Heart left ventricle (tissue), 13 donors: Measurements from ENCODE around the gene MACC1.

ENCODE experiments used
- POLR2A ChIP-seq, 2 donors: fragments of 450-650 bp; IDR thresholded peaks; one replicate each; pipeline ENCODE4 v1.6.1; 2017; ENCODE audit warnings: antibody characterized with exemption in 2 of 2, mild to moderate bottlenecking in 2 of 2, moderate library complexity in 2 of 2
- TF ChIP-seq, protein P1 (sequence below), 12 donors: fragments of 200-600 bp; sonication (generic) in 4 of 12; IDR thresholded peaks; one replicate each; pipeline versions ENCODE4 v1.5.0 to v1.8.0; 2018 to 2022; ENCODE audit warnings: antibody characterized with exemption in 12 of 12, mild to moderate bottlenecking in 5 of 12
- donor health status: ischemic (EF 13 %, LVEDD 7.1; RV severe dilation, severe dysfunction).
- donor health status: DM: no; HTN: yes; CAD: no.
- donor health status: DM: no; HTN: no; CAD: no.
- donor health status: ischemic (EF 25% LVEDD 6.9; RV normal size, moderate dysfunction).
- donor health status: ischemic (EF 25% LVEDD 5.7; RV mildly dilated, moderate dysfunction).
- donor health status: ischemic (EF 35%, LVEDD 5.7; RV mildly dilated, moderate dysfunction).
- donor health status: nonischemic (EF 11% LVEDD 7.7; RV severe dilation, severe dysfunction).
- donor health status: DM: yes; HTN: yes; CAD: no.
- donor health status: PGD.
- donor health status: ischemic (EF 29% LVEDD 5.4; RV normal size, mild dysfunction).
- donor health status: nonischemic (EF 23%, LVEDD 6.1; RV moderate dilation, normal function).

DNA sequence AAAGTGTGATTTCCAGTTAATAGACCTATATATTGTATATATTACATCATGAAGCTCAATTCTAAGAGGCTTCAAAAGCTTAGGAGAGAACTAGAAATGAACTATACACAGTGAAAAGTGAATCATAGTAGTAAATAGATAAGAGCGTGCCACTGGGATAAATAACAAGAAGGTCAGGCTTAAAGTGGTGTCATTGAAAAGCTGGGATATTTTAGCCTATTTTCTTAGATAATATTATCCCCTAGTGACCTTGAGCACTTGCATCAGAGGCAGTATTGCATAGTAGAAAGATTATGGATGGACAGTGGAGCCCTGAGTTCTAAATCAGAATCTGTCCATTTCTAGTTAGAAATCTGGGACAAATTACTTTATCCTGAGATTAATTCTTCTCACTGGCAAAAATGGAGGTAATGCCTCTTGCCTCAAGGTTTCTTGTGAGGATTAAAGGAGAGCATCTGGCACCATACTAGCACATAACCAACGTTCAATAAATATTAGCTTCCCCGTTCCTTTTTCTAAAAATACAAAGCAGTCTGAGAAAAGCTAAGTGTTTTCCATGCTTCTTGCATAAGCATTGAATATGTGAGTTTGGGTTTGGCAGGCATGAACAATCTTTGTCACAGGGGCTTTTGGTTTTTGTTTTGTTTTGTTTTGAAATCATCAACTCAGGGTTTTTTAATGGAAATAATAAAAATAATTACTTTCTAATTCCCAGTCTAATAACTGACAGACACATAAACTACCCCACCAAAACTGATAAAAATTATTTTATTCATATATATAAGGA, 27.3 kb upstream of the MACC1 start:
- TF ChIP-seq, protein P1, sequence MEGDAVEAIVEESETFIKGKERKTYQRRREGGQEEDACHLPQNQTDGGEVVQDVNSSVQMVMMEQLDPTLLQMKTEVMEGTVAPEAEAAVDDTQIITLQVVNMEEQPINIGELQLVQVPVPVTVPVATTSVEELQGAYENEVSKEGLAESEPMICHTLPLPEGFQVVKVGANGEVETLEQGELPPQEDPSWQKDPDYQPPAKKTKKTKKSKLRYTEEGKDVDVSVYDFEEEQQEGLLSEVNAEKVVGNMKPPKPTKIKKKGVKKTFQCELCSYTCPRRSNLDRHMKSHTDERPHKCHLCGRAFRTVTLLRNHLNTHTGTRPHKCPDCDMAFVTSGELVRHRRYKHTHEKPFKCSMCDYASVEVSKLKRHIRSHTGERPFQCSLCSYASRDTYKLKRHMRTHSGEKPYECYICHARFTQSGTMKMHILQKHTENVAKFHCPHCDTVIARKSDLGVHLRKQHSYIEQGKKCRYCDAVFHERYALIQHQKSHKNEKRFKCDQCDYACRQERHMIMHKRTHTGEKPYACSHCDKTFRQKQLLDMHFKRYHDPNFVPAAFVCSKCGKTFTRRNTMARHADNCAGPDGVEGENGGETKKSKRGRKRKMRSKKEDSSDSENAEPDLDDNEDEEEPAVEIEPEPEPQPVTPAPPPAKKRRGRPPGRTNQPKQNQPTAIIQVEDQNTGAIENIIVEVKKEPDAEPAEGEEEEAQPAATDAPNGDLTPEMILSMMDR (IDR thresholded peaks at IDR 0.05), result no peak
- no peak for TF ChIP-seq POLR2A (IDR thresholded peaks at IDR 0.05)
